HG02798 (cell line): ENCODE results near the gene APBB2.
"Not testable (repeated sequence)": the region's sequence is repeated elsewhere in the genome, so short reads cannot be mapped to it uniquely, and the experiment has no call there.

Experiments
- ATAC-seq: cut with Tn5 transposase; IDR thresholded peaks from one replicate; pipeline ENCODE4 v1.9.1; 2021; ENCODE audit warnings: mild to moderate bottlenecking; ENCODE audit not compliant: unreplicated experiment, poor library complexity

Gene APBB2

DNA sequence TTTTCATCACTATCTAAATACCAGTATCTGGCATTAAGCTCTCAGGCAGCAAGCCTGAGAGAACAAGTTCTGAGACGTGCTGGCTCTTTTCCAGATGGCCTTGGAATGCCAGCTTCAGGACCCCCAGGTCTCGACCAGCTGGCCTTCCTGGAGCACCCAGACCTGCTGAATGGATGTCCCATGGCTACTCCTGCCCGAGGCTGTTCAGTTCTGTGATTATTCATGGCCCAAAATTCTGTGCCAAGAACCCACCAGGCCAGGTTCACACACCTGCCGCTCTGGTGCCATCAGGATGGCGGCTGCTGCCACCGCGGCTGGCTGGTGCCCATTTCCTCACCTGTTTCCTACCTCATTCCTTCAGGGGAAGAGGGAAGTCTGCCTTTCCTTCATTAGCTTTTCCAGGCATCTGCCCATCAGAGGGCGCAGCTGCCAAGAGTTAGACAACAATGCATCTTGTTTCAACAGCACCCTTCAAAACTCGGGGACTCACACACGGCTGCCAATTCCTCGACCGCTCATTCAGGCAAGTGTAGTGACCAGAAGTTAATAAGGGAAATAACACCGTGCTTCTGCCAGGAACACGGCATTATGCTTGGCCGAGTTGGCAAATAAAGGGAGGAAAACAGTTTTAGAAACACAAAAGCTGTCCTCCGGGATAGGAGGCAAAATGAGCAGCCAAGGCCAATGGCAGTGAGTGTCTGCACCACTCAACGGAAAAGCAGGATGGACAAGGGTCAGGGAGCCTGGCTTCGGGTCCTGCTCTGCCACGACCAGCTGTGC is 290.8 kb downstream of the APBB2 start:
- ATAC-seq = no peak

GRCh38 chr4:40919976-40920375 is 294.4 kb downstream of the APBB2 start:
- ATAC-seq = not testable (repeated sequence)

DNA sequence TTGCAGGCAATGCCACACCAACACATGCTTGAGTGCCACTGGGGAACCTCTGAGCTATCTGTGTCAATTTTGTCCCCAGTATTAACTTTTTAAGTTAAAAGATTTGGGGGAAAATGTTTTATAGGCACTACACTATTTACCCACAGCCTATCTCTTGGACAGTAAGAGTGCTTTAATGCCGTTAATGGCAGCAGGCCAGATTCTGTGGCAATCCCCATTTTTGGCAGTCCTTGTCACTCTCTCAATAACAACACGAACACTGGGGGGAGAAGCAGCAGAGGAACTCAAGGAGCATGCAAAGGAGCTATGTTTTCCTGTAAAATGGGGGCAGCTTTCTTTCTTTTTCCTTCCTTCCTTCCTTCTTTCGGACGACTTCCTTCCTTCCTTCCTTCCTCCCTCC is 296.0 kb downstream of the APBB2 start:
- ATAC-seq = no peak

DNA sequence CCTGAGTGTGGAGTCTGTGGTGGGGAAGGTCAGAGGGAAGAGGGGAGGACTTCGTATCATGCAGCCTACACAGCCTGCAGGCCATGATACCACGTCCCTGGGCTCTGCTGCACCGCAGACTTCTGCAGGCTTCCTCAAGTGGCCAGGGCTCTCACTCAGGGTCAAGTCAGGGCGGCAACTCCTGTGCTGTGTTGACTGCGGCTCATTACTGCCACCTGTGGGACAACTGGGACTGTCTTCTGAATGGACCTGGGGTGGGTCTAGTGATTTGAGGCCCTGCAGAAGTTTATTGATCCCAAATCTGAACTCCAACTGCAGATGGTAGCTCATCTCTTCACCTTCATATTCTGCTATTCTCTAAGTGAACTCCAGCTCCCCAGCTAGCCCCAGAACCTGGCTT is 297.5 kb downstream of the APBB2 start:
- peak; percentile 83 for ATAC-seq

GRCh38 chr4:40916218-40916555 is 298.2 kb downstream of the APBB2 start:
- no peak for ATAC-seq

- ATAC-seq = no peak
Observed at GRCh38 chr4:40915318-40916217, 298.8 kb downstream of the APBB2 start.

DNA sequence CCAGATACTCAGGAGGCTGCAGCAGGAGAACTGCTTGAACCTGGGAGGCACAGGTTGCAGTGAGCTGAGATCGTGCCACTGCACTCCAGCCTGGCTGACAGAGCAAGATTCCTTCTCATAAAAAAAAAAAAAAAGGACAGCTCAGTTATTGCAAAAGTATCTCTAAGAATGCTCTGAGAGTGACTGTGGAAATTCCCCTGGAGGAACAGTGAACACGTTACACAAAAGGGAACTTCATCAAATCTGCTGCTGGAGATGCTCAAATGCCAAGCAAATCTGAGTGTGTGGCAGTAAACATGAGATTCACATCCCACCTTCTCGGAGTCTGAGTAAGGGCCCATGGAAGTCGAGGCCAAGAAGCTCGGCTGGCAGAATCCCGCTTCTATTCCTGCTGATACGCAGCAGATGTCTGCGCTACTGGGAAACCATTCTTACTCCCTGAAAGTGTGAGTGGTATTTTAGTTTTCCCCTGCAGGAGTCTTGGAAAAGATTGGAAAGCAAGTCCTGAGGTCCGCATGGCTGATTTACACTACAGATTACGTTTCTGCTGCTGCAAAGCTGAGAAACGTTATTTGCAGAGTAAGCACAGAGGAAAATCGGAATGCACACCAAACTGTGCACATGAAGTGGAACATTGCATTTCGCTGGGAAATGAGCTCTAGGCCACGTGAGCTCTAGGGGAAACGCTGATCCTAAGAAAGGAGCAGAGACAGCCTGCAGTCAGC is 301.7 kb downstream of the APBB2 start:
- ATAC-seq = no peak

DNA sequence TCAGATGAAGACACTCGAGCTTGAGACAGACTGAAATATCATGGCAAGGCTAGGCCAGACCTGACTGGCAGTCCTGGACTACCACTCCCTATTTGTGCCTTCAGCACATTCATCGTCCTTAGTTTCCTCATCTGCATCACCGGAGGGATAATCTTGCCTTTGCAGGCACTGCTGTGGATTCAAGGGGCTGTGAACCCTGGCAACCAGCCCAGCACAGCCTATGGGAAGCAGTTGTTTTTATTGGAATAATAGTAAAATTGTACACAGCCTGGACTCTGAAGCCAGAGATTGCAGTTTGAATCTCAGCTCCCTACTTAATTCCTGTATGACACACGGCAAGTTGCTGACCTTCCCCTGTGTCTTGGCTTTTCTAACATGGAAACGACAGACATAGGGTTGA is 303.6 kb downstream of the APBB2 start:
- ATAC-seq = no peak

- ATAC-seq = no peak
Observed at GRCh38 chr4:40909363-40909876, 304.9 kb downstream of the APBB2 start.

GRCh38 chr4:40908702-40909362 is 305.5 kb downstream of the APBB2 start:
- peak; percentile 94 for ATAC-seq

GRCh38 chr4:40908297-40908696 is 306.0 kb downstream of the APBB2 start:
- peak; percentile 16 for ATAC-seq

GRCh38 chr4:40905414-40905813 is 308.9 kb downstream of the APBB2 start:
- no peak for ATAC-seq

DNA sequence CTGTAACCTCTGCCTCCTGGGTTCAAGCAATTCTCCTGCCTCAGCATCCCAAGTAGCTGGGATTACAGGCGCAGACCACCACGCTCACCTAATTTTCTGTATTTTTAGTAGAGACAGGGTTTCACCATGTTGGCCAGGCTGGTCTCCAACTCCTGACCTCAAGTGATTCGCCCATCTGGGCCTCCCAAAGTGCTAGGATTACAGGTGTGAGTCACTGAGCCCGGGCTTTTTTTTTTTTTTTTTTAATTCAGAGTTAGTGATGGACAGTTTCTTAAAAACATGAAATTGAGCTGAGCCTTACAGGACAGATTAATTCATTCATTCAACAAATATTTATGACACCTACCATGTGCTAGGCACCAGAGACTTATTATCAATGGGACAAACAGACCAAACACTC is 313.8 kb downstream of the APBB2 start:
- ATAC-seq = not testable (repeated sequence)

DNA sequence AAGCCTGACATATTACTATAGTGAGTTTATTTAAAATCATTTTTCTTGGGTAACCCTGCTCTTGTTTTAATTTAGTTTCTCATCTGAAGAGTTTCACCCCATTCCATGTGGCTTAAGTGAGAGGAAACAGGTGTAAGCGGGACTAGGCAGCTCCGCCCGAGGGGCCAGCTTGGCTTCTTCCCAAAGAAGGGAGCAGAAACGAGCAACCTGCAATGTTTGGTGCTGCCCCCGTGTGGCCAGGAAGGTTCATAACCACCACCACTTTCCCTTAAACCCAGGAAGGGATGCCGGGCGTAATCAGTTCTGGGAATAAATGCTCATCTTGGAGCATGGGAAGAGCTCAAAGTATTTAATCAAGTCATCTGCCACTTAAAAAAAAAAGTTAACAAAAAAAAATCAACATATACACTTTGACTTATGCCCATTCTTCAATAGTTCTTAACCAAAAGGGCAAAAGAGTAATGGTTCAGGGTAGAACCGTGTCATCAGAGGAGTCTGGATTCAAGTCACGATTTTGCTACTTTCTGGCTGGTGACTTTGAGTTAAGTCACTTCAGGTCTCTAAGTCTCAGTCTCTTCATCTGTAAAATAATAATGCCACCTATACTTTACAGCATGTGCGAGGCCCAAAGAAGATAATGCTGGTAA is 316.7 kb downstream of the APBB2 start:
- peak; percentile 83 for ATAC-seq

GRCh38 chr4:40890764-40891163 is 323.6 kb downstream of the APBB2 start:
- ATAC-seq = no peak

GRCh38 chr4:40890199-40890598 is 324.1 kb downstream of the APBB2 start:
- no peak for ATAC-seq

GRCh38 chr4:40888933-40889332 is 325.4 kb downstream of the APBB2 start:
- no peak for ATAC-seq

DNA sequence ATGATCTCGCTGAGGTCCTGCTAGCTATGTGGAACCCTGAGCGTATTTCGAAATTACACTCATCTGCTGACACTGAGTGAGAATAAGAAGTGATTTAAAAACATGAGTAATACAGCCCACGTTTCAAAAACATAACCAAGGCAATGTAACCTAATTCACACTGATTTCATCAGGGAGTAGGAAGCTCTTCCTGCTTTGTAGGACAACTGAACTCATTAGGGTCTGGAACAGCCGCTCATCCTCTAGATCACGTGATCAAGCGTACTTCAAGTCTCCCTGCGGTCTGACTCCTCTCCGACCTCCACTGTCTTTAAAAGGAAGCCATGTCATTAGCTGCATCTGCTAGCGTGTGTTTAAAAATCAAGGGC is 326.6 kb downstream of the APBB2 start:
- ATAC-seq = no peak

DNA sequence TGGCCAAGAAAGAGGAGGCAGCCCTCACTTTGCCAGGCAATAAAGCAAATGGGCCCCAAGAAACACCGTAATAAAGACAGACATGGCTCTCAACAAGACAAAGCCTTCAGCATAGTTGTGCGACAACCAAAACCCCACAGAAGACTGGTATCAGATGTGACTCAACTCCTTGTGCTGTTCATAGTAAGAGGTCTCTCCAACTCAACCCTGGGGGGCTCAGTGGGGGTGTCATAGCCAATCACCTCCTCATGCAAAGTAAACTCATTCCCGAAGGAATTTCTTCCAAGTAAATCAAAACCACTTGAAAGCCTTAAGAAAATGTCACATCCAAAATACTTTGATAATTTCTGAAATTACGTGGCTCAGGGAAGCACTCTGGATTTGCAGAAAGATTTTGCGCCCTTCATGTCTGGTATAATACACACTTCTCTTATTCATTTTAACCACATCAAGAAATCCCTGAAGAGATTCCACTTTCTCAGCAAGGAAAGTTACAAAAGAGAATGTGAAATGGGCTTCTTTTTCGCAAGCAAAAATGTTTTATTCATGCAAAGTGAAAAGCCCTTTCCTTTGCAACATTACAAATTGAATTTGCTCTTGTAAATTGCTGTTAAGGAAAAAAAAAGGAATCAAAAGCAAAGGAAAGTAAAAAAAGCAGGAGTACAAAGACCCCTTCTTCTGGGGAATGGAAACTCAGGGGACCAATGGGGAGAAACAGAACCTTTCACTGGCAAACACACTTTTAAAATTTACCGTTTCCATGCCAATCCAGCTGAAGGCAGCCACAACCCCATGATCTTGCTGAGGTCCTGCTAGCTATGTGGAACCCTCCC is 327.2 kb downstream of the APBB2 start:
- ATAC-seq = no peak
